Esophagus squamous epithelium (tissue), 5 donors: ENCODE data around the gene LRIG1. TPM values are rescaled to one million over a fixed set of nuclear protein-coding genes. Genes with fewer than 3 reads are reported as not detected.

ENCODE experiments used
- DNase-seq: peaks from one replicate; lab custom pipeline; 2025; lab: John Stamatoyannopoulos, UW
- H3K27ac ChIP-seq, 4 donors: fragments of 200-600 bp; sonication (generic); one replicate each; pipeline ENCODE4 v1.5.1; 2016 to 2019; ENCODE audit warnings: mild to moderate bottlenecking in 1 of 4
- H3K27me3 ChIP-seq, 4 donors: fragments of 200-600 bp; sonication (generic); 1 replicate in 3 of 4; 2 replicates in 1 of 4; pipeline versions ENCODE4 v1.5.1 to v1.6.0; 2017 to 2021; ENCODE audit warnings: antibody characterized with exemption in 1 of 4
- H3K36me3 ChIP-seq, 3 donors: fragments of 200-600 bp; sonication (generic); one replicate each; pipeline ENCODE4 v1.5.1; 2016 to 2019
- H3K4me1 ChIP-seq, 3 donors: fragments of 200-600 bp; sonication (generic); one replicate each; pipeline ENCODE4 v1.5.1; 2017 to 2019
- H3K4me3 ChIP-seq, 4 donors: fragments of 200-600 bp; sonication (generic); 1 replicate in 3 of 4; 2 replicates in 1 of 4; pipeline ENCODE4 v1.5.1; 2016 to 2019; ENCODE audit warnings: mild to moderate bottlenecking in 2 of 4, moderate library complexity in 1 of 4
- H3K9me3 ChIP-seq, 3 donors: fragments of 200-600 bp; sonication (generic); one replicate each; pipeline ENCODE4 v1.5.1; 2016 to 2019
- POLR2A ChIP-seq, 4 donors: fragments of 450-650 bp; IDR thresholded peaks; one replicate each; pipeline ENCODE4 v1.6.1; 2017; ENCODE audit warnings: antibody characterized with exemption in 4 of 4, mild to moderate bottlenecking in 4 of 4, moderate library complexity in 3 of 4
- WGBS, 2 donors: methylation state at CpG; one replicate each; pipeline ENCODE4 v1.1.5; 2018; 5-methylcytosine and 5-hydroxymethylcytosine counted together
- intact Hi-C: fragments of 100-400 bp; cut with DNase I; formaldehyde crosslinking; loops from one replicate; pipeline ENCODE4 v1.15.0; 2022
- total RNA-seq, 4 donors: library from RNA; depleted of rRNA; stranded (reverse); fragments of >200 nt; gene quantifications; one replicate each; pipeline ENCODE4 v1.1.0, GENCODE V29; 2016
- TF ChIP-seq, protein P1 (sequence below), 6 experiments: fragments of 450-650 bp in 4 of 6; fragments of 200-600 bp in 2 of 6; sonication (generic) in 2 of 6; IDR thresholded peaks; one replicate each; pipeline ENCODE4 v1.5.1; 2016 to 2019; ENCODE audit warnings: antibody characterized with exemption in 6 of 6, mild to moderate bottlenecking in 4 of 6, moderate library complexity in 4 of 6
- donor health status: DM: yes; HTN: yes; CAD: no.

The LRIG1 gene
- total RNA-seq, 4 donors from 2014 or later, result 7.5 to 30.5 (median 15.1) TPM

DNA sequence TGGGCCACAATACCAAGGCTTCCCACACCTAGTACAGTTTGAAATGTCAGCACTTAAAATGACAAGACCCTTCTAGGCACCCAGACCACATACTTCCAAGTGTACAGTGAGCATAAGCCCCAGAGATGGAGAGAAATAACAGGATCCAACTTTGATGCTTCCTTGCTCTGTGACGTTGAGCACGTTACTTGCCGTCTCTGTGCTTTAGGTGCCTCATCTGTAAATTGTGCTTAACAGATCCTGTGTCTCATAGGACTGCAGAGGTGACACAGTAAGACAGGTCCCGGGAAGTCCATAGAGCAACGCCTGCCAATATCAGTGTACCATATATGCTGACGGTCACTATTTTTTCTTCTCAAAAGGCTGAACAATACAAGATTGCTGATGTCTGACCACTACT is 59.1 kb downstream of the LRIG1 start:
- intact Hi-C loops, result no loop called here
- WGBS, 2 donors, result 88 to 93% methylated on average over 6 of the region's 6 CpGs
- Histone ChIP-seq H3K4me3 (no peak overlapping the region), H3K4me1 (peaks cover 11 to 73% (median 50%) of the 10 kb centered on the region in 3 donors), H3K27me3 (no peaks in the 10 kb centered on the region), H3K9me3 (no peaks in the 10 kb centered on the region), H3K27ac (peak overlapping the region; percentile 74 to 81 (median 79)), H3K36me3 (no peaks in the 10 kb centered on the region)
- DNase-seq, result no peak
- TF ChIP-seq, protein P1, sequence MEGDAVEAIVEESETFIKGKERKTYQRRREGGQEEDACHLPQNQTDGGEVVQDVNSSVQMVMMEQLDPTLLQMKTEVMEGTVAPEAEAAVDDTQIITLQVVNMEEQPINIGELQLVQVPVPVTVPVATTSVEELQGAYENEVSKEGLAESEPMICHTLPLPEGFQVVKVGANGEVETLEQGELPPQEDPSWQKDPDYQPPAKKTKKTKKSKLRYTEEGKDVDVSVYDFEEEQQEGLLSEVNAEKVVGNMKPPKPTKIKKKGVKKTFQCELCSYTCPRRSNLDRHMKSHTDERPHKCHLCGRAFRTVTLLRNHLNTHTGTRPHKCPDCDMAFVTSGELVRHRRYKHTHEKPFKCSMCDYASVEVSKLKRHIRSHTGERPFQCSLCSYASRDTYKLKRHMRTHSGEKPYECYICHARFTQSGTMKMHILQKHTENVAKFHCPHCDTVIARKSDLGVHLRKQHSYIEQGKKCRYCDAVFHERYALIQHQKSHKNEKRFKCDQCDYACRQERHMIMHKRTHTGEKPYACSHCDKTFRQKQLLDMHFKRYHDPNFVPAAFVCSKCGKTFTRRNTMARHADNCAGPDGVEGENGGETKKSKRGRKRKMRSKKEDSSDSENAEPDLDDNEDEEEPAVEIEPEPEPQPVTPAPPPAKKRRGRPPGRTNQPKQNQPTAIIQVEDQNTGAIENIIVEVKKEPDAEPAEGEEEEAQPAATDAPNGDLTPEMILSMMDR (IDR thresholded peaks at IDR 0.05), result no peak
- no peak for TF ChIP-seq POLR2A (IDR thresholded peaks at IDR 0.05)

DNA sequence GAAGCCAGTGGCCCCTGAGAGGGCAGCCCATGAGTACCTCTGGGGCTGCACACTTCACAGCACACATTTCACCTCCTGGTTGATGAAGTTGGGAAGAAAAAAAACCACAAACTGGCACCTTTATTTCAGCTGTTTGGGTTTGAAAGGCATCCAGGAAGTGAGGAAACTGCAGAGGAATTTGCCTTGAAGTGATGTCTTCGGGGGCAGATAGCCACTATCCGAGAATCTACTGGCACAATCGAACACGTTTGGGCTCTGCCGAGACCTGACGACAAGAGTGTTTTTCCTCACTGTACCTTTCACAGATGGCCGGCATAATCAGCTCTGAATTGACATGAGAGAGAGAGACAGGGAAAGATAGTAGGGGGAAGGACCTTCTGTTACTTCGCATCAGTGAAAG is 59.7 kb downstream of the LRIG1 start:
- Histone ChIP-seq H3K27ac (peak overlapping the region; percentile 74 to 81 (median 79)), H3K4me3 (no peak overlapping the region), H3K9me3 (no peaks in the 10 kb centered on the region), H3K36me3 (no peaks in the 10 kb centered on the region), H3K4me1 (peaks cover 11 to 78% (median 51%) of the 10 kb centered on the region in 3 donors), H3K27me3 (no peaks in the 10 kb centered on the region)
- TF ChIP-seq, protein P1 (IDR thresholded peaks at IDR 0.05), result no peak
- no peak for TF ChIP-seq POLR2A (IDR thresholded peaks at IDR 0.05)
- DNase-seq, result no peak
- 27 to 37% methylated on average over 4 to 6 of the region's 8 CpGs for WGBS, 2 donors
- intact Hi-C loops, result no loop called here

DNA sequence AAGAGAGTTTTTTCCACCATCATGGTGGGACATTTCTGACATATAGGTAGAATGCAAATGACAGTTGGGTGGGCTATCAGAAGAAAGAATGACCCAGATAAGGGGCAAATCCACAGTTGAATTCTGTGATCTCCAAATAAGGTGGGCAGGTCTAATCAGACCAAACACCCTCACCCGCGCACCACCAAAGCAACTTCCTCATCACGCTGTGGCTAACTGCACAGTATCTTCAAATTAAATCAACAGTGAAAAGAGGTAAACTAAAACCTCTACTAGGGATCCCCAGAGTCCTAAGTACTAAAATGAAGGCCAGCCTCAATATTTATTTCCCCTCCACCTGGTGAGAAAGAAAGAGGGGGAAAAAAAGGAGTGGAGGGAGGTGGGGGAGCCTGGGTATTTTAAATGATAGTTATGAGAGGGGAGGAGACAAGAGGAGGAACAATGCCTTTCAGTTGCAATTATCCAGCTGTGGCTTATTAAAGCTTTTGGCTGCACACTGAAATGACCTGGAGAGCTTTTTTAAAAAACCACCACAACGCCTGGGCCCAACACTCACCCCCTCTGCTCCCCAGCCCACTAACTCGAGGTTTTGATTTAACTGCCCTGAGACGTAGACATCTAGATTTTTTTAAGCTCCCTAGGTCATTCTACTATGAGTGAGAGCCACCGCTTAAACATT is 61.0 kb downstream of the LRIG1 start:
- no peaks in the 10 kb centered on the region for H3K27me3 ChIP-seq
- intact Hi-C loops, result no loop called here
- H3K36me3 ChIP-seq, result no peaks in the 10 kb centered on the region
- H3K4me3 ChIP-seq, result no peak overlapping the region
- H3K4me1 ChIP-seq, result peaks cover 11 to 84% (median 55%) of the 10 kb centered on the region in 3 donors
- peak overlapping the region in 1 of 4 donors; percentile 17 for H3K27ac ChIP-seq
- WGBS, 2 donors, result 63 to 80% methylated on average over 7 of the region's 7 CpGs
- DNase-seq, result no peak
- no peak for TF ChIP-seq POLR2A (IDR thresholded peaks at IDR 0.05)
- TF ChIP-seq, protein P1 (IDR thresholded peaks at IDR 0.05), result no peak
- no peaks in the 10 kb centered on the region for H3K9me3 ChIP-seq

DNA sequence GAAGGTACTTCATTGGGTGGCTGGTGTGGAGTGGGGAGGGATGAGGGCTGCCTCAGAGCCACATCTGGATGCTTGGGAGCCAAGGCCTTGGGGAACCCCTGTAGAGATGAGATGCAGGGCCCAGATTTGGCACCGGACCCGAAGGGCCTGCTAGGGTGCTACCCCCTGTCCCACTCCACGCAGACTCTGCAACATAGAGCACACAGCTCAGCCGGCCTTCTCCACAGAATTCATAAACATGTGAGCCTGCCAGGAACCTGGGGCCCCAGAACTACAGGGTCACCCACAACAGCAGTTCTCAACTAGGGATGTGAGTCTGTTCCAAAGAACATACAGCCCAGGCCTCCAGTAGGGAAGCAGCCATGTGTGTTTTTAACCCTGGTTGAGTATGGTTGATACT is 62.8 kb downstream of the LRIG1 start:
- TF ChIP-seq POLR2A (IDR thresholded peaks at IDR 0.05), result no peak
- TF ChIP-seq, protein P1 (IDR thresholded peaks at IDR 0.05), result no peak
- no peak overlapping the region for H3K27ac ChIP-seq
- H3K4me3 ChIP-seq, result no peak overlapping the region
- no peaks in the 10 kb centered on the region for H3K36me3 ChIP-seq
- H3K4me1 ChIP-seq, result peaks cover 6 to 79% (median 48%) of the 10 kb centered on the region in 3 donors
- H3K27me3 ChIP-seq, result no peaks in the 10 kb centered on the region
- 63% methylated on average over 2 of the region's 4 CpGs; no CpG with 5 or more reads in 1 of the 2 donors for WGBS, 2 donors
- intact Hi-C loops, result no loop called here
- DNase-seq, result no peak
- H3K9me3 ChIP-seq, result no peaks in the 10 kb centered on the region

DNA sequence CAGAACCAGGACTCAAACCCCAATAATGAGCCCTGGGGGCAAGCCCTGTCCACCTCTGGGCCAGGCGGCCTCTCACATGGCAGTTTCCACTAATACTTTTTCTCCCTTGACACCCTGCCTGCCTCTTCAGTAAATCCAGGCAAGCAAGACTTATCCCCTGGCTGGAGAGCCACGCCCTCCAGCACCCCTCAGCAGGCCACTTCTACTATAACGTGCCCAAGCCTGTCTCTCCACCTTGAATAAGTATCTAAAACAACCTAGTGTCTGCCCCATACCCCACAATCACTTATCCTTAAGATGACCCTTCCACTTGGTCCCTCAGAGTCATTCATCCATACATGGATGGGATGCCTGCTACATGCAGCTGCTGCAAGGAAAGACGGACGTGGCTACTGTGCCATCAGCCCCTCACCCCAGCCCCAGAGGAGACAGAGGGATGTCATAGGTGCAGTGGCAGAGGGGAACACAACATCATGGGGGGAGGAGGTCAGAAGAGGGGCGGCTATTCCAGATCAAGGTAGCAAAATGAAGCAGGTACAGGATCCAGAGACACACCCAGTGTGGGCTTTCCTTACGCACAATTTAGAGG is 63.4 kb downstream of the LRIG1 start:
- 71 to 80% methylated on average over 6 to 7 of the region's 7 CpGs for WGBS, 2 donors
- Histone ChIP-seq H3K4me3 (no peak overlapping the region), H3K4me1 (peaks cover 0 to 78% (median 42%) of the 10 kb centered on the region in 3 donors), H3K9me3 (no peaks in the 10 kb centered on the region), H3K27ac (no peak overlapping the region), H3K27me3 (no peaks in the 10 kb centered on the region), H3K36me3 (no peaks in the 10 kb centered on the region)
- DNase-seq, result no peak
- intact Hi-C loops, result no loop called here
- TF ChIP-seq, protein P1 (IDR thresholded peaks at IDR 0.05), result no peak
- TF ChIP-seq POLR2A (IDR thresholded peaks at IDR 0.05), result no peak
